Keratinocyte (primary cell): ENCODE data around the gene HPCAL1. TPM values are rescaled to one million over a fixed set of nuclear protein-coding genes. Genes with fewer than 3 reads are reported as not detected.

ENCODE experiments used
- DNase-seq: peaks from one replicate; pipeline ENCODE4 v3.0.0-alpha.2; 2011; ENCODE audit warnings: low read depth, missing footprints, low spot score
- FAIRE-seq: peaks from 2 replicates; lab custom pipeline; 2011; peaks lifted over from hg19 to GRCh38; lab: Jason Lieb, UNC
- H2AFZ ChIP-seq: 2 replicates; pipeline ENCODE4 v1.6.0; 2012; ENCODE audit warnings: low read length, control low read depth, inconsistent platforms; ENCODE audit not compliant: control insufficient read depth
- H3K27ac ChIP-seq: 2 replicates; pipeline ENCODE4 v1.5.1; 2011; ENCODE audit warnings: low read length; ENCODE audit not compliant: control insufficient read depth, insufficient read depth
- H3K27me3 ChIP-seq: 3 replicates; pipeline ENCODE4 v1.6.0; 2011; ENCODE audit warnings: low read length; ENCODE audit not compliant: control insufficient read depth, insufficient read depth; ENCODE audit errors: extremely low read depth
- H3K36me3 ChIP-seq, 2 experiments: 2 replicates in 1 of 2; 3 replicates in 1 of 2; pipeline ENCODE4 v1.5.1; 2011; ENCODE audit warnings: low read length in 2 of 2, mild to moderate bottlenecking in 1 of 2; ENCODE audit not compliant: control insufficient read depth in 2 of 2, insufficient read depth in 2 of 2; ENCODE audit errors: extremely low read depth in 1 of 2
- H3K4me1 ChIP-seq: 3 replicates; pipeline ENCODE4 v1.5.1; 2011; ENCODE audit warnings: low read length; ENCODE audit not compliant: control insufficient read depth, insufficient read depth; ENCODE audit errors: extremely low read depth
- H3K4me2 ChIP-seq: 3 replicates; pipeline ENCODE4 v1.6.0; 2011; ENCODE audit warnings: low read depth, low read length; ENCODE audit not compliant: control insufficient read depth, insufficient read depth; ENCODE audit errors: extremely low read depth
- H3K4me3 ChIP-seq, 3 experiments: fragments of 200-600 bp in 1 of 3; sonication (generic) in 1 of 3; 2 replicates in 2 of 3; 3 replicates in 1 of 3; pipeline ENCODE4 v1.5.1; 2011 to 2016; ENCODE audit warnings: low read length in 3 of 3, mild to moderate bottlenecking in 3 of 3, control low read depth in 2 of 3, inconsistent platforms in 1 of 3, low read depth in 1 of 3, mixed read lengths in 1 of 3, mixed run types in 1 of 3, moderate library complexity in 1 of 3; ENCODE audit not compliant: control insufficient read depth in 2 of 3, insufficient read depth in 2 of 3; ENCODE audit errors: extremely low read depth in 1 of 3
- H3K79me2 ChIP-seq: 2 replicates; pipeline ENCODE4 v1.6.0; 2012; ENCODE audit warnings: low read length; ENCODE audit not compliant: control insufficient read depth, insufficient read depth
- H3K9ac ChIP-seq: 3 replicates; pipeline ENCODE4 v1.6.0; 2011; ENCODE audit warnings: low read length; ENCODE audit not compliant: control insufficient read depth, insufficient read depth; ENCODE audit errors: extremely low read depth
- H3K9me1 ChIP-seq: 3 replicates; pipeline ENCODE4 v1.6.0; 2011; ENCODE audit warnings: low read length; ENCODE audit not compliant: control insufficient read depth, insufficient read depth; ENCODE audit errors: extremely low read depth
- H3K9me3 ChIP-seq: 2 replicates; pipeline ENCODE4 v1.5.1; 2012; ENCODE audit warnings: low read depth, low read length; ENCODE audit not compliant: control insufficient read depth
- H4K20me1 ChIP-seq: 3 replicates; pipeline ENCODE4 v1.6.0; 2011; ENCODE audit warnings: low read length; ENCODE audit not compliant: control insufficient read depth, insufficient read depth; ENCODE audit errors: extremely low read depth
- EZH2 ChIP-seq: IDR thresholded peaks from one replicate; pipeline ENCODE4 v1.6.1; 2012; ENCODE audit warnings: inconsistent platforms, mild to moderate bottlenecking, low read length, moderate library complexity
- dilution Hi-C: fragments of 300-500 bp; cut with MboI; formaldehyde crosslinking; loops from one replicate; pipeline ENCODE4 v1.7.0; 2020; ENCODE audit warnings: low sequenced_read_pairs; ENCODE audit not compliant: extremely low pct_ligation_motif_present
- polyA plus RNA-seq, 5 experiments: library from polyadenylated mRNA; depleted of rRNA in 3 of 5; stranded (reverse) in 3 of 5; stranded (forward) in 1 of 5; unstranded in 1 of 5; fragments of >200 nt; gene quantifications; 1 replicate in 1 of 5; 2 replicates in 3 of 5; 3 replicates in 1 of 5; pipeline versions ENCODE4 v1.2.1 to v1.2.3, GENCODE V29; 2011 to 2012; ENCODE audit warnings: missing spikeins in 2 of 5, low read depth in 1 of 5, low replicate concordance in 1 of 5
- TF ChIP-seq, protein P1 (sequence below), 3 experiments: IDR thresholded peaks in 1 of 3; conservative IDR thresholded peaks in 1 of 3; optimal IDR thresholded peaks in 1 of 3; 2 replicates in 2 of 3; 3 replicates in 1 of 3; pipeline versions ENCODE3 to v1.5.1; 2011; ENCODE audit warnings: low read length in 3 of 3, mild to moderate bottlenecking in 3 of 3, moderate library complexity in 2 of 3, control low read depth in 1 of 3, inconsistent platforms in 1 of 3; ENCODE audit not compliant: insufficient read depth in 2 of 3; ENCODE audit errors: extremely low read depth in 1 of 3

Gene HPCAL1
- polyA plus RNA-seq, 1 donor (not counting 4 experiments of a cell fraction or from before 2014, with no cell fraction given): 18.0 TPM

GRCh38 chr2:10422251-10422650 lies 119.5 kb downstream of the HPCAL1 start:
- no peak for DNase-seq
- Histone ChIP-seq H3K36me3 (peaks cover 16 to 24% of the 10 kb centered on the region in 2 experiments), H3K9ac (no peak overlapping the region), H2AFZ (no peak overlapping the region), H3K4me3 (no peak overlapping the region), H3K9me1 (no peaks in the 10 kb centered on the region), H3K27me3 (no peaks in the 10 kb centered on the region), H4K20me1 (no peaks in the 10 kb centered on the region), H3K9me3 (no peaks in the 10 kb centered on the region), H3K4me2 (no peak overlapping the region), H3K4me1 (no peaks in the 10 kb centered on the region), H3K27ac (no peak overlapping the region), H3K79me2 (no peaks in the 10 kb centered on the region)
- no peak for FAIRE-seq
- TF ChIP-seq EZH2: no peak
- TF ChIP-seq, protein P1, sequence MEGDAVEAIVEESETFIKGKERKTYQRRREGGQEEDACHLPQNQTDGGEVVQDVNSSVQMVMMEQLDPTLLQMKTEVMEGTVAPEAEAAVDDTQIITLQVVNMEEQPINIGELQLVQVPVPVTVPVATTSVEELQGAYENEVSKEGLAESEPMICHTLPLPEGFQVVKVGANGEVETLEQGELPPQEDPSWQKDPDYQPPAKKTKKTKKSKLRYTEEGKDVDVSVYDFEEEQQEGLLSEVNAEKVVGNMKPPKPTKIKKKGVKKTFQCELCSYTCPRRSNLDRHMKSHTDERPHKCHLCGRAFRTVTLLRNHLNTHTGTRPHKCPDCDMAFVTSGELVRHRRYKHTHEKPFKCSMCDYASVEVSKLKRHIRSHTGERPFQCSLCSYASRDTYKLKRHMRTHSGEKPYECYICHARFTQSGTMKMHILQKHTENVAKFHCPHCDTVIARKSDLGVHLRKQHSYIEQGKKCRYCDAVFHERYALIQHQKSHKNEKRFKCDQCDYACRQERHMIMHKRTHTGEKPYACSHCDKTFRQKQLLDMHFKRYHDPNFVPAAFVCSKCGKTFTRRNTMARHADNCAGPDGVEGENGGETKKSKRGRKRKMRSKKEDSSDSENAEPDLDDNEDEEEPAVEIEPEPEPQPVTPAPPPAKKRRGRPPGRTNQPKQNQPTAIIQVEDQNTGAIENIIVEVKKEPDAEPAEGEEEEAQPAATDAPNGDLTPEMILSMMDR (optimal IDR thresholded peaks at IDR 0.05 in 1 of 3, IDR thresholded peaks at IDR 0.05 in 1 of 3, conservative IDR thresholded peaks at IDR 0.05 in 1 of 3; ENCODE audit: extremely low read depth in 1 of 3, insufficient read depth in 2 of 3, low read length in 3 of 3): no peak
- dilution Hi-C loops: no loop called here

DNA sequence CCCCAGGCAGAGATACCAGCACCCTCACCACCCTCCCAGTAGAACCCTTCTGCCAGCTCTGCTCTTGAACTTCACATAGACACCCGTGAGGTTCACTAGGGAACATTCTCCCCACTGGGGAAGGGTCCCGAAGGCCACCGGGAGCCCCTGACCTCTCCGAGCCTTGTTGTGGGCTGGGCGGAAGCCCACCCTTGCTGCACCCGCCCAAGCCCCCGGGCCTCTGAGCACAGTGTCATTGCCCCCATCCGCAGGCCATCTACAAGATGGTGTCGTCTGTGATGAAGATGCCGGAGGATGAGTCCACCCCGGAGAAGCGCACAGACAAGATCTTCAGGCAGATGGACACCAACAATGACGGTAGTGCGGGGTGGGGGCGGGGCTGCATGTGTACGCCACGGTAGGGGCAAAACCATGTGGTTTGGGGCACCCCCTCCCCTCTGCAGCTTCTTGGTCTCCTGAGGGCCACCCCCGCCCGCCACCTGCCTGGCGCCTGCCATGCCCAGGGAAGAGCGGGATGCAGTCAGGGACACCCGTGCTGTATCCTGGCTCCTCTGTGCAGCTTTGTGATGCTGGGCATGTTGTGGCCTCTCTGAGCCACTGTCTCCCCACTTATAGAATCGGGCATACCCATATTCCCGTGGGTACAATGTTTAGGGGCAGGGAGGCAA lies 120.2 kb downstream of the HPCAL1 start:
- no peaks in the 10 kb centered on the region for H3K27me3 ChIP-seq
- H3K9ac ChIP-seq: no peak overlapping the region
- H3K4me3 ChIP-seq: no peak overlapping the region
- no peak overlapping the region for H3K4me2 ChIP-seq
- no peaks in the 10 kb centered on the region for H3K9me1 ChIP-seq
- no peaks in the 10 kb centered on the region for H3K4me1 ChIP-seq
- H3K79me2 ChIP-seq: no peaks in the 10 kb centered on the region
- no peak overlapping the region for H2AFZ ChIP-seq
- no peaks in the 10 kb centered on the region for H3K9me3 ChIP-seq
- TF ChIP-seq, protein P1 (optimal IDR thresholded peaks at IDR 0.05 in 1 of 3, IDR thresholded peaks at IDR 0.05 in 1 of 3, conservative IDR thresholded peaks at IDR 0.05 in 1 of 3; ENCODE audit: extremely low read depth in 1 of 3, insufficient read depth in 2 of 3, low read length in 3 of 3): no peak
- no peak for TF ChIP-seq EZH2
- no peaks in the 10 kb centered on the region for H4K20me1 ChIP-seq
- dilution Hi-C loops: no loop called here
- FAIRE-seq: no peak
- DNase-seq: no peak
- H3K36me3 ChIP-seq: peaks cover 16 to 24% of the 10 kb centered on the region in 2 experiments
- no peak overlapping the region for H3K27ac ChIP-seq
